Measurements from ENCODE around the gene ROR2. TPM values are rescaled to one million over a fixed set of nuclear protein-coding genes. Genes with fewer than 3 reads are reported as not detected.

The ROR2 gene
- total and polyA plus RNA-seq, 9 donors = 2.1 to 9.4 (median 4.6) TPM

- H3K27ac ChIP-seq (ENCODE audit: low read length) = no peak overlapping the region
- no peak for DNase-seq
- no peaks in the 10 kb centered on the region for H3K36me3 ChIP-seq (ENCODE audit: control insufficient read depth, insufficient read depth, low read length)
- peaks cover 2% of the 10 kb centered on the region for H3K4me1 ChIP-seq (ENCODE audit: control insufficient read depth, insufficient read depth, low read length)
- H3K27me3 ChIP-seq (ENCODE audit: control insufficient read depth, insufficient read depth, low read length) = no peaks in the 10 kb centered on the region
- no peaks in the 10 kb centered on the region for H3K9me3 ChIP-seq (replicated peaks; ENCODE audit: control insufficient read depth, low read depth, low read length)
- WGBS (ENCODE audit: insufficient coverage) = no CpG with 5 or more reads among the region's 14 CpGs
- no peak overlapping the region for H3K4me3 ChIP-seq (ENCODE audit: low read length)
Observed at GRCh38 chr9:91812191-91812590, 137.8 kb downstream of the ROR2 start.

- 69% methylated on average over 16 of the region's 19 CpGs for WGBS (ENCODE audit: insufficient coverage)
- no peak for DNase-seq
- Histone ChIP-seq H3K4me3 (ENCODE audit: low read length) (no peak overlapping the region), H3K27me3 (ENCODE audit: control insufficient read depth, insufficient read depth, low read length) (no peaks in the 10 kb centered on the region), H3K27ac (ENCODE audit: low read length) (no peak overlapping the region), H3K9me3 (replicated peaks; ENCODE audit: control insufficient read depth, low read depth, low read length) (no peaks in the 10 kb centered on the region), H3K36me3 (ENCODE audit: control insufficient read depth, insufficient read depth, low read length) (no peaks in the 10 kb centered on the region), H3K4me1 (ENCODE audit: control insufficient read depth, insufficient read depth, low read length) (no peaks in the 10 kb centered on the region)
Observed at GRCh38 chr9:91811024-91811909, 138.8 kb downstream of the ROR2 start.

GRCh38 chr9:91810286-91810905, 139.6 kb downstream of the ROR2 start:
- Histone ChIP-seq H3K27ac (ENCODE audit: low read length) (no peak overlapping the region), H3K9me3 (replicated peaks; ENCODE audit: control insufficient read depth, low read depth, low read length) (no peaks in the 10 kb centered on the region), H3K4me3 (ENCODE audit: low read length) (no peak overlapping the region), H3K27me3 (ENCODE audit: control insufficient read depth, insufficient read depth, low read length) (peaks cover under 1% of the 10 kb centered on the region), H3K4me1 (ENCODE audit: control insufficient read depth, insufficient read depth, low read length) (peaks cover under 1% of the 10 kb centered on the region), H3K36me3 (ENCODE audit: control insufficient read depth, insufficient read depth, low read length) (no peaks in the 10 kb centered on the region)
- no peak for DNase-seq
- 74% methylated on average over 26 of the region's 26 CpGs for WGBS (ENCODE audit: insufficient coverage)

- H3K4me3 ChIP-seq (ENCODE audit: low read length) = no peak overlapping the region
- no peaks in the 10 kb centered on the region for H3K36me3 ChIP-seq (ENCODE audit: control insufficient read depth, insufficient read depth, low read length)
- DNase-seq = no peak
- no peak overlapping the region for H3K27ac ChIP-seq (ENCODE audit: low read length)
- H3K9me3 ChIP-seq (replicated peaks; ENCODE audit: control insufficient read depth, low read depth, low read length) = no peaks in the 10 kb centered on the region
- H3K27me3 ChIP-seq (ENCODE audit: control insufficient read depth, insufficient read depth, low read length) = peaks cover 2% of the 10 kb centered on the region
- WGBS (ENCODE audit: insufficient coverage) = 90% methylated on average over 24 of the region's 24 CpGs
- peaks cover 6% of the 10 kb centered on the region for H3K4me1 ChIP-seq (ENCODE audit: control insufficient read depth, insufficient read depth, low read length)
Observed at GRCh38 chr9:91809581-91810285, 140.3 kb downstream of the ROR2 start.

GRCh38 chr9:91807643-91808246, 142.3 kb downstream of the ROR2 start:
- H3K27ac ChIP-seq (ENCODE audit: low read length) = no peak overlapping the region
- H3K9me3 ChIP-seq (replicated peaks; ENCODE audit: control insufficient read depth, low read depth, low read length) = no peaks in the 10 kb centered on the region
- no peak overlapping the region for H3K4me3 ChIP-seq (ENCODE audit: low read length)
- H3K27me3 ChIP-seq (ENCODE audit: control insufficient read depth, insufficient read depth, low read length) = peaks cover 2% of the 10 kb centered on the region
- DNase-seq = peak; percentile 42
- no peaks in the 10 kb centered on the region for H3K36me3 ChIP-seq (ENCODE audit: control insufficient read depth, insufficient read depth, low read length)
- H3K4me1 ChIP-seq (ENCODE audit: control insufficient read depth, insufficient read depth, low read length) = peaks cover 12% of the 10 kb centered on the region
- WGBS (ENCODE audit: insufficient coverage) = 82% methylated on average over 4 of the region's 8 CpGs

GRCh38 chr9:91805031-91805430, 145.0 kb downstream of the ROR2 start:
- Histone ChIP-seq H3K27ac (ENCODE audit: low read length) (no peak overlapping the region), H3K4me1 (ENCODE audit: control insufficient read depth, insufficient read depth, low read length) (peaks cover 12% of the 10 kb centered on the region), H3K36me3 (ENCODE audit: control insufficient read depth, insufficient read depth, low read length) (no peaks in the 10 kb centered on the region), H3K9me3 (replicated peaks; ENCODE audit: control insufficient read depth, low read depth, low read length) (no peaks in the 10 kb centered on the region), H3K4me3 (ENCODE audit: low read length) (no peak overlapping the region), H3K27me3 (ENCODE audit: control insufficient read depth, insufficient read depth, low read length) (peaks cover 2% of the 10 kb centered on the region)
- WGBS (ENCODE audit: insufficient coverage) = 75% methylated on average over 4 of the region's 5 CpGs
- no peak for DNase-seq

- peaks cover 12% of the 10 kb centered on the region for H3K4me1 ChIP-seq (ENCODE audit: control insufficient read depth, insufficient read depth, low read length)
- WGBS (ENCODE audit: insufficient coverage) = 63% methylated on average over 7 of the region's 13 CpGs
- no peak overlapping the region for H3K4me3 ChIP-seq (ENCODE audit: low read length)
- H3K36me3 ChIP-seq (ENCODE audit: control insufficient read depth, insufficient read depth, low read length) = no peaks in the 10 kb centered on the region
- H3K27ac ChIP-seq (ENCODE audit: low read length) = no peak overlapping the region
- H3K27me3 ChIP-seq (ENCODE audit: control insufficient read depth, insufficient read depth, low read length) = peaks cover 2% of the 10 kb centered on the region
- H3K9me3 ChIP-seq (replicated peaks; ENCODE audit: control insufficient read depth, low read depth, low read length) = no peaks in the 10 kb centered on the region
- peak; percentile 38 for DNase-seq
Observed at GRCh38 chr9:91803970-91804752, 145.9 kb downstream of the ROR2 start.

- Histone ChIP-seq H3K4me3 (ENCODE audit: low read length) (no peak overlapping the region), H3K4me1 (ENCODE audit: control insufficient read depth, insufficient read depth, low read length) (peaks cover 12% of the 10 kb centered on the region), H3K9me3 (replicated peaks; ENCODE audit: control insufficient read depth, low read depth, low read length) (no peaks in the 10 kb centered on the region), H3K27ac (ENCODE audit: low read length) (no peak overlapping the region), H3K36me3 (ENCODE audit: control insufficient read depth, insufficient read depth, low read length) (no peaks in the 10 kb centered on the region), H3K27me3 (ENCODE audit: control insufficient read depth, insufficient read depth, low read length) (peaks cover 2% of the 10 kb centered on the region)
- WGBS (ENCODE audit: insufficient coverage) = 41% methylated on average over 5 of the region's 8 CpGs
- DNase-seq = peak; percentile 66
Observed at GRCh38 chr9:91803151-91803940, 146.7 kb downstream of the ROR2 start.

- H3K4me3 ChIP-seq (ENCODE audit: low read length) = no peak overlapping the region
- no peaks in the 10 kb centered on the region for H3K36me3 ChIP-seq (ENCODE audit: control insufficient read depth, insufficient read depth, low read length)
- no peak overlapping the region for H3K27ac ChIP-seq (ENCODE audit: low read length)
- peaks cover 2% of the 10 kb centered on the region for H3K27me3 ChIP-seq (ENCODE audit: control insufficient read depth, insufficient read depth, low read length)
- H3K9me3 ChIP-seq (replicated peaks; ENCODE audit: control insufficient read depth, low read depth, low read length) = no peaks in the 10 kb centered on the region
- peaks cover 12% of the 10 kb centered on the region for H3K4me1 ChIP-seq (ENCODE audit: control insufficient read depth, insufficient read depth, low read length)
- 20% methylated on average over 1 of the region's 5 CpGs for WGBS (ENCODE audit: insufficient coverage)
- no peak for DNase-seq
Observed at GRCh38 chr9:91802391-91802790, 147.6 kb downstream of the ROR2 start.

Data from muscle of leg (tissue), 11 donors.